Tibial nerve (tissue), 4 donors: Measurements from ENCODE around the gene CDR2. TPM values are rescaled to one million over a fixed set of nuclear protein-coding genes. Genes with fewer than 3 reads are reported as not detected.
"Not testable (repeated sequence)": the region's sequence is repeated elsewhere in the genome, so short reads cannot be mapped to it uniquely, and the experiment has no call there.

ENCODE experiments used
- DNase-seq, 2 donors: peaks; one replicate each; pipeline ENCODE4 v3.0.0-alpha.2; 2019; ENCODE audit warnings: low spot score in 2 of 2
- H3K27ac ChIP-seq, 4 donors: fragments of 200-600 bp; sonication (generic) in 3 of 4; one replicate each; pipeline ENCODE4 v1.5.1; 2017 to 2019; ENCODE audit warnings: mild to moderate bottlenecking in 1 of 4
- H3K27me3 ChIP-seq, 2 donors: fragments of 200-600 bp; sonication (generic) in 1 of 2; one replicate each; pipeline versions ENCODE4 v1.5.1 to v1.6.0; 2017 to 2019
- H3K36me3 ChIP-seq, 3 donors: fragments of 200-600 bp; sonication (generic); one replicate each; pipeline ENCODE4 v1.5.1; 2018 to 2019
- H3K4me1 ChIP-seq, 4 donors: fragments of 200-600 bp; sonication (generic) in 3 of 4; one replicate each; pipeline ENCODE4 v1.5.1; 2017 to 2019
- H3K4me3 ChIP-seq, 4 donors: fragments of 200-600 bp; sonication (generic) in 3 of 4; one replicate each; pipeline ENCODE4 v1.5.1; 2017 to 2019; ENCODE audit warnings: mild to moderate bottlenecking in 1 of 4, moderate library complexity in 1 of 4
- H3K9me3 ChIP-seq, 4 donors: fragments of 200-600 bp; sonication (generic) in 3 of 4; one replicate each; pipeline ENCODE4 v1.5.1; 2017 to 2019
- EP300 ChIP-seq, 2 donors: sonication (generic); formaldehyde crosslinking; IDR thresholded peaks; one replicate each; pipeline ENCODE4 v1.6.1; 2017; ENCODE audit warnings: antibody characterized with exemption in 2 of 2, mild to moderate bottlenecking in 1 of 2
- POLR2A ChIP-seq, 2 donors: fragments of 450-650 bp; IDR thresholded peaks; one replicate each; pipeline ENCODE4 v1.6.1; 2017; ENCODE audit warnings: antibody characterized with exemption in 2 of 2, mild to moderate bottlenecking in 2 of 2, moderate library complexity in 2 of 2
- WGBS, 2 donors: methylation state at CpG; one replicate each; pipeline ENCODE4 v1.1.5; 2018; 5-methylcytosine and 5-hydroxymethylcytosine counted together
- total RNA-seq, 4 donors: library from RNA; depleted of rRNA; stranded (reverse); fragments of >200 nt; gene quantifications; one replicate each; pipeline ENCODE4 v1.1.0, GENCODE V29; 2016
- TF ChIP-seq, protein P1 (sequence below), 5 experiments: fragments of 200-600 bp in 3 of 5; fragments of 450-650 bp in 2 of 5; sonication (generic) in 3 of 5; IDR thresholded peaks; one replicate each; pipeline ENCODE4 v1.5.1; 2016 to 2019; ENCODE audit warnings: antibody characterized with exemption in 5 of 5, mild to moderate bottlenecking in 3 of 5, moderate library complexity in 2 of 5

CDR2 gene
- total RNA-seq, 4 donors from 2014 or later = 16.4 to 25.1 (median 18.7) TPM

DNA sequence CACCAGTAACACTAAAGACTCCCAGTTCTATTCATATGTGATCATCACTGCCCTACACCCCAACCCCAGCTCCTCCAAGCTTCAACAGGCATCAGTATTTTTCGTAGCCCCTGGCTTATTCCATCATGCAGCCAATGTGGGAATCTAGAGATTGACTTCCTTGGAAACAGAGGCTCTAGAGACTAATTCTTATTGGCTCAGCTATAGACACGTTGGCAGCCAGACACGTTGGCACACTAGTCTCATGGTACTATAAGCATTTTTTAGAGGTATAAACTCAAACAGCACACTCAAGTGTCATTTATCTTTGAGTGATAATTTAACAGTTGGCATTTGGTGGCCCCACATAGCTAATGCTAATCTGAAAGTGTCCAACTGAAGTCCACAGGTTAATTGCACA, 44.4 kb upstream of the CDR2 start:
- Histone ChIP-seq H3K9me3 (no peaks in the 10 kb centered on the region), H3K4me3 (no peak overlapping the region), H3K4me1 (peaks cover 0 to 1% (median 0%) of the 10 kb centered on the region in 4 donors), H3K27me3 (no peaks in the 10 kb centered on the region), H3K27ac (no peak overlapping the region), H3K36me3 (peaks cover 0 to 44% (median 0%) of the 10 kb centered on the region in 3 donors)
- DNase-seq = no peak
- TF ChIP-seq, protein P1, sequence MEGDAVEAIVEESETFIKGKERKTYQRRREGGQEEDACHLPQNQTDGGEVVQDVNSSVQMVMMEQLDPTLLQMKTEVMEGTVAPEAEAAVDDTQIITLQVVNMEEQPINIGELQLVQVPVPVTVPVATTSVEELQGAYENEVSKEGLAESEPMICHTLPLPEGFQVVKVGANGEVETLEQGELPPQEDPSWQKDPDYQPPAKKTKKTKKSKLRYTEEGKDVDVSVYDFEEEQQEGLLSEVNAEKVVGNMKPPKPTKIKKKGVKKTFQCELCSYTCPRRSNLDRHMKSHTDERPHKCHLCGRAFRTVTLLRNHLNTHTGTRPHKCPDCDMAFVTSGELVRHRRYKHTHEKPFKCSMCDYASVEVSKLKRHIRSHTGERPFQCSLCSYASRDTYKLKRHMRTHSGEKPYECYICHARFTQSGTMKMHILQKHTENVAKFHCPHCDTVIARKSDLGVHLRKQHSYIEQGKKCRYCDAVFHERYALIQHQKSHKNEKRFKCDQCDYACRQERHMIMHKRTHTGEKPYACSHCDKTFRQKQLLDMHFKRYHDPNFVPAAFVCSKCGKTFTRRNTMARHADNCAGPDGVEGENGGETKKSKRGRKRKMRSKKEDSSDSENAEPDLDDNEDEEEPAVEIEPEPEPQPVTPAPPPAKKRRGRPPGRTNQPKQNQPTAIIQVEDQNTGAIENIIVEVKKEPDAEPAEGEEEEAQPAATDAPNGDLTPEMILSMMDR (IDR thresholded peaks at IDR 0.05) = no peak
- no peak for TF ChIP-seq EP300 (IDR thresholded peaks at IDR 0.05)
- TF ChIP-seq POLR2A (IDR thresholded peaks at IDR 0.05) = no peak
- WGBS, 2 donors = 89 to 91% methylated on average over 3 of the region's 3 CpGs

DNA sequence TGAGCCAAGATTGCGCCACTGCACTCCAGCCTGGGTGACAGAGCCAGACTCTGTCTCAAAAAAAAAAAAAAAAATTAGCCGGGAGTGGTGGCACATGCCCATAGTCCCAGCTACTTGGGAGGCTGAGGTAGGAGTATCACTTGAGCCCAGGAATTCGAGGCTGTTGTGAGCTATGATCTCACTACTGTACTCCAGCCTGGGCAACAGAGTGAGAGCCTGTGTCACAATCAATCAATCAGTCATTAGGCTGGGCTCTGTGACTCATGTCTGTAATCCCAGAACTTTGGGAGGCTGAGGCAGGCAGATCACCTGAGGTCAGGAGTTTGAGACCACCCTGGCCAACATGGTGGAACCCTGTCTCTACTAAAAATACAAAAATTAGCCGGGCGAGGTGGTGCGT, 43.4 kb upstream of the CDR2 start:
- H3K9me3 ChIP-seq, DNase-seq, H3K4me1 ChIP-seq, H3K27me3 ChIP-seq, H3K4me3 ChIP-seq, H3K27ac ChIP-seq: not testable (repeated sequence)
- H3K36me3 ChIP-seq = peaks cover 0 to 38% (median 0%) of the 10 kb centered on the region in 3 donors
- WGBS, 2 donors = 94% methylated on average over 6 of the region's 6 CpGs

DNA sequence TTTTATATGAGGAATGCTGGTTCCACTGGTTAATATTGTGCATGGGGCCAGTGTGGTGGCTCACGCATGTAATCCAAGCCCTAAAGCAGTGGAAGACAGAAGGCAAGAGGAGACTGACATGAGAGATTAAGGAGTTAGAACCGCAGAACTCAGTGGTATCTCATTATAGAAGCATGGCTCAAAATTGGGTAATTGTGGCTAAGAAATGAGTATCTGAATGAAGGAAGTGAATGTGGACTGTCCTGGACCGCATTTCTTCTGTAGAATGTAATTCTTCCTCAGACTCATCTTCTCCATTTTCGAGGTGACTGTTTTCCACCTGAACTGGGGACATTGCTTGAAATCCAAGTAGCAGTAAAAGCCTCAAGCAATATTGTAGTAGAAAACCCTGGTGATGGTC, 42.6 kb upstream of the CDR2 start:
- Histone ChIP-seq H3K4me1 (no peaks in the 10 kb centered on the region), H3K27ac (no peak overlapping the region), H3K27me3 (no peaks in the 10 kb centered on the region), H3K36me3 (peaks cover 0 to 33% (median 0%) of the 10 kb centered on the region in 3 donors), H3K9me3 (no peaks in the 10 kb centered on the region), H3K4me3 (no peak overlapping the region)
- DNase-seq = no peak
- WGBS, 2 donors = 84 to 89% methylated on average over 4 of the region's 4 CpGs
- TF ChIP-seq POLR2A (IDR thresholded peaks at IDR 0.05) (no peak), EP300 (IDR thresholded peaks at IDR 0.05) (no peak)
- TF ChIP-seq, protein P1 (IDR thresholded peaks at IDR 0.05) = no peak

DNA sequence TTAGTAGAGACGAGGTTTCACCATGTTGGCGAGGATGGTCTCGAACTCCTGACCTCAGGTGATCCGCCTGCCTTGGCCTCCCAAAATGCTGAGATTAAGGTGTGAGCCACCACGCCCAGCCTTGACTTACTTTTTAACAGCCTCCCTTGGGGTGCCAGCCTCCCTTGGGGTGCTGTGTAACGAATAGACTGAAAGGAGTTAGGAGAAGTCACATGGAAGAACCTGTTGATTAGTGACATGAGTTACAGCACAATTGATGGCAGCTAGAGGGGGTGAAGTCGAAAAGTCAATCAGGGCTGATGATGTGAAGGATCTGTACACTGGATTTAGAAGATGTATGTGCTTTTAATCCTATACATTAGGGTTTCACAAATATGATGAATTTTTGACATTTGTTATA, 39.4 kb upstream of the CDR2 start:
- Histone ChIP-seq H3K9me3 (no peaks in the 10 kb centered on the region), H3K4me1 (no peaks in the 10 kb centered on the region), H3K4me3 (no peak overlapping the region), H3K27ac (no peak overlapping the region), H3K27me3 (no peaks in the 10 kb centered on the region), H3K36me3 (peaks cover 0 to 11% (median 0%) of the 10 kb centered on the region in 3 donors)
- DNase-seq = no peak
- no peak for TF ChIP-seq EP300 (IDR thresholded peaks at IDR 0.05)
- TF ChIP-seq, protein P1 (IDR thresholded peaks at IDR 0.05) = no peak
- TF ChIP-seq POLR2A (IDR thresholded peaks at IDR 0.05) = no peak
- 92 to 94% methylated on average over 7 of the region's 7 CpGs for WGBS, 2 donors

DNA sequence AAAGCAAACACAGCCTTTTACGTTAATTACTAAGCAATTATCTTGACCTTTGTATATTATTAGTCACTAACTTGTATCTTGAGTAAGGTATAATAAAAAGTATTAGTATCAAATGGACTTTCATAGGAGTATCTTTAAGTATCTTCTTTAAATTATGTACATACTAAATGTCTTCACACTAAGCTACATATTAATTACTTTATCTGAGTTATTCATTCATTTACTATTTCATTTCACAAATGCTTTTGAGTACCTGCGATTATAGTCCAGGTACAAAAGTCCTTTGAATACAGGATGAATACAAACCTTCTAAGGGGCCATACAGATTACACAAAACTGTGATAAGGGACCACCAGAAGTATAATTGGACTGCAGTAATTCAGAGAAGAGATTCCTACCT, 33.1 kb upstream of the CDR2 start:
- Histone ChIP-seq H3K4me1 (peaks cover 0 to 10% (median 0%) of the 10 kb centered on the region in 4 donors), H3K4me3 (no peak overlapping the region), H3K27me3 (no peaks in the 10 kb centered on the region), H3K27ac (no peak overlapping the region), H3K9me3 (no peaks in the 10 kb centered on the region), H3K36me3 (peaks cover 0 to 7% (median 0%) of the 10 kb centered on the region in 3 donors)
- DNase-seq = no peak
- 95 to 97% methylated on average over 2 of the region's 2 CpGs for WGBS, 2 donors
- TF ChIP-seq, protein P1 (IDR thresholded peaks at IDR 0.05) = no peak
- TF ChIP-seq POLR2A (IDR thresholded peaks at IDR 0.05) (no peak), EP300 (IDR thresholded peaks at IDR 0.05) (no peak)

DNA sequence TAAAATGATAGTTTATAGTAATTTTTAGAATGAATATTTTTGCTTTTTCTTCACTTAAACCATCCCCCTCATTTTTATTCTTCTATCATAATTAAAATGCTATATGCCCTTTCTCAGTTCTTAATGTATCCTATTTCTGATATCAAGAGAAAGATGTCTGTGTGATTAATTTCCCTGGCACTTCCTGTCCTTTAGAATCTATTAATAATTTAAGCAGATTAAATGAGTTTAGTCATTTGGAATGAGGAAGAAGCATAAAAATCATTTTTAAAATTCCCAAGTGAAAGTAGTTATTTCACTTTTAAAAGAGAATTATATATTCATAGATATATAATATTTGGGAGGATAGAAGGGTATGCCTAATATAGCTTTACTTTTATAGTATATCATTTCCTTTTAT, 27.8 kb upstream of the CDR2 start:
- Histone ChIP-seq H3K36me3 (no peaks in the 10 kb centered on the region), H3K27ac (no peak overlapping the region), H3K4me1 (peaks cover 0 to 16% (median 0%) of the 10 kb centered on the region in 4 donors), H3K4me3 (no peak overlapping the region), H3K9me3 (no peaks in the 10 kb centered on the region), H3K27me3 (no peaks in the 10 kb centered on the region)
- DNase-seq = no peak
- TF ChIP-seq, protein P1 (IDR thresholded peaks at IDR 0.05) = no peak
- no peak for TF ChIP-seq EP300 (IDR thresholded peaks at IDR 0.05)
